B cell (primary cell): ENCODE results near the gene MYL5.
"Not testable (repeated sequence)": the region's sequence is repeated elsewhere in the genome, so short reads cannot be mapped to it uniquely, and the experiment has no call there.

ENCODE experiments used
- CTCF ChIP-seq: fragments of 200-600 bp; IDR thresholded peaks from one replicate; pipeline ENCODE4 v1.8.0; 2022; ENCODE audit warnings: antibody characterized with exemption, mild to moderate bottlenecking
- EZH2 ChIP-seq: IDR thresholded peaks from 2 replicates; pipeline ENCODE4 v1.6.1; 2012; ENCODE audit warnings: borderline replicate concordance, low read depth, mild to moderate bottlenecking, moderate library complexity, low read length; ENCODE audit not compliant: insufficient read depth, poor library complexity, severe bottlenecking

- TF ChIP-seq CTCF, EZH2: not testable (repeated sequence)
Measured at GRCh38 chr4:694341-694940, 20.1 kb downstream of the MYL5 start.
